NCI-H82 treated with DMSO at 0.1 percent for 48 hours (cell line): ENCODE data around the gene GOLGA5.
A peak's percentile ranks its signal among the peaks of the same experiment; 100 is the strongest.
"Not testable (repeated sequence)": the region's sequence is repeated elsewhere in the genome, so short reads cannot be mapped to it uniquely, and the experiment has no call there.

Experiments used
- DNase-seq: peaks from one replicate; lab custom pipeline; 2025; ENCODE audit not compliant: unreplicated experiment; lab: John Stamatoyannopoulos, UW

The GOLGA5 gene

DNA sequence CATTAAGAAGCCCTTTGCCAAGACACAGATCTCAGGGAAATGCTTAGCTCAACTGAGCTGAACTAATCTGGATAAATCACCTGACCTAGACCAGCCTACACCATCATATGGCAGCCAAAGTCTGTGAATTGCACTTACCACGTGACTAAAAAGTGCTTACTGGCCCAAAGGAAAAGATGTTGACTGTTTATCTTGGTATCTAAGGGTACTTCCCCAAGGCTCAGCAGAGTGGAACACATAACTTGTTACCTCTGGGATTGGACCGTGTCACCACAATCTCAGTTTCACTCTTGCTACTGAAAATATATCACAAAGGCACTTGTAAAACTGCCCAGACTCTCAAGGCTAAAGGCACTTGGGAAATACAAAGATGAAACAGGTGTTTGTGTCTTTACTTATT lies 18.8 kb upstream of the GOLGA5 start:
- not testable (repeated sequence) for DNase-seq

- peak; percentile 8 for DNase-seq
Measured at GRCh38 chr14:92778868-92779565, 15.1 kb upstream of the GOLGA5 start.

DNA sequence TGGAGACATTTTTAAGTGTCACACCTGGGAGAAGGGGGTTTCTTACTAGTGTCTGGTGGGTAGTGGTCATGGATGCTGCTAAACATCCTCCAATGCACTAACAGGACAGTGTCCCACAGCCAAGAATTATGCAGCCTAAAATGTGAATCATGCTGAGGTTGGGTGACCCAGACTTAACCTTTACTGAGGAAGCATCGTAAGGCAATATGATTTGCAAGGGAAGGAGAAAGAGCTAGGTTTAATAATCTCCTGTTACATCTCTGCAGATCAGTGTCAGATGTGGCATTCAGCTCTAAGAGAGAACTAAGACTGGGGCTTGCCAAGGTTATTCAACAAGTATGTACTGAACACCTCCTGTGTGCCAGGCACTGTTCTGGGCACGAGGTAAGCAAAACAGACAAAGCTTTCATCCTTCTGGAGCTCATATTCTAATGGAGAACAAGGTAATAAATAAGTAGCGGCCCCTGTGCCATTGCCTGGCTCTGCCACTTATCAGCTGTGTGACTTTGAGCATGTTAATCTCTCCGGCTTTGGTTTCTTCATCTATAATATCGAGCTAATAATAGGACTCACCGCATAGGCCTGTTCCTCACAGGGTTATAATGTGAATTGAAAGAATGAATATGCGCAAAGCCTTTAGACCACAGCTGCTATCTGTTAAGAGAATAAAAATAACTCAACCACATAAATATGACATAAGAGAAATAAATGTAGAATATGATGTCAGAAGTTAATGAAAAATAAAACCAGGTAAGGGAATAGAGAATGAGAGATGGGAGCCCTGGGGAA lies 13.5 kb upstream of the GOLGA5 start:
- DNase-seq: no peak

GRCh38 chr14:92781350-92781749 lies 12.8 kb upstream of the GOLGA5 start:
- no peak for DNase-seq

DNA sequence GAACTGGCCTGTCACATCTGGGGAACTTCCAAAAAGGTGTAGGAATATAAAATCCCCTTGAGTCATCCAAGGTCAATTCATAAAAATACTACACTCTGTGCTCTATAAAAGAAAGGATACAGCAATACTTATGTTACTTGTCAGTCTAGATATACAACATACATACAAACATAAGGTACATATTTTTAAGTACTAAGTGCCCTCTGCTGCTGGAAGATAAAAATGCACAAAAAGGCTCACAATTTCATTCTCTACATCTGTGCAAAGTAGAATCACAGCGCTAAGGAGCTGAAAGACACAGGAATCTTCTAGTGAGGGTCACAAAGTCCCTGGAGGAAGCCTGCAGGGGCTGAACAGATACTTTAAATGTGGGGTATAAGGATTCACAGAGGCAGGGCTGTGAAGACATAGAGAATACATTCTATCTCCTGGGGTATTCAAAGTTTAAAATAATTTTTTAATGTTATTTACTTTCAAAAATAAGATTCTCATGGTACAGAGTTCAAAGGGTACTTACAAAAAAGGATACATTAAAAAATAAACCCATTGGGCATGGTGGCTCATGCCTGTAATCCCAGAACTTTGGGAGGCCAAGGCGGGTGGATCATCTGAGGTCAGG lies 10.2 kb upstream of the GOLGA5 start:
- peak; percentile 76 for DNase-seq

GRCh38 chr14:92785667-92786426 lies 8.3 kb upstream of the GOLGA5 start:
- DNase-seq: no peak

GRCh38 chr14:92786427-92786756 lies 7.7 kb upstream of the GOLGA5 start:
- no peak for DNase-seq

- DNase-seq: no peak
Measured at GRCh38 chr14:92787554-92787953, 6.6 kb upstream of the GOLGA5 start.

GRCh38 chr14:92789457-92790089 lies 4.5 kb upstream of the GOLGA5 start:
- DNase-seq: no peak

- no peak for DNase-seq
Measured at GRCh38 chr14:92792885-92793284, 1.2 kb upstream of the GOLGA5 start.

GRCh38 chr14:92794547-92794941 lies 439 bp downstream of the GOLGA5 start:
- no peak for DNase-seq

GRCh38 chr14:92794961-92795360 lies 856 bp downstream of the GOLGA5 start:
- no peak for DNase-seq

GRCh38 chr14:92797935-92798653 lies 4.0 kb downstream of the GOLGA5 start:
- DNase-seq: no peak

DNA sequence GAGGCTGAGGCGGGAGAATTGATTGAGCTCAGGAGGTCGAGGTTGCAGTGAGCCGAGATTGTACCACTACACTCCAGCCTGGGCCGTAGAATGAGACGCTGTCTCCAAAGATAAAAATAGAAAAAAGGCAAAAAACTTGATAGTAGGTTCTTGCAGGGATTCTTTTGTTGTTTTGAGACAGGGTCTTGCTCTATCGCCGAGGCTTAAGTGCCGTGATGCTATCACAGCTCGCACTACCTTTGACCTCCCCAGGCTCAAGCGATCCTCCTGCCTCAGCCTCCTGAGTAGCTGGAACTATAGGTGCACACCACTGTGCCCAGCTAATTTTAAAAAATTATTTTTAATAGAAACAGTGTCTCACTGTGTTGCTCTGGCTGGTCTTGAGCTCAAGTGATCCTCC lies 4.7 kb downstream of the GOLGA5 start:
- DNase-seq: no peak

- DNase-seq: no peak
Measured at GRCh38 chr14:92800012-92800411, 5.9 kb downstream of the GOLGA5 start.

GRCh38 chr14:92800525-92800924 lies 6.4 kb downstream of the GOLGA5 start:
- no peak for DNase-seq

- no peak for DNase-seq
Measured at GRCh38 chr14:92801917-92802316, 7.8 kb downstream of the GOLGA5 start.

- no peak for DNase-seq
Measured at GRCh38 chr14:92802678-92803077, 8.6 kb downstream of the GOLGA5 start.

DNA sequence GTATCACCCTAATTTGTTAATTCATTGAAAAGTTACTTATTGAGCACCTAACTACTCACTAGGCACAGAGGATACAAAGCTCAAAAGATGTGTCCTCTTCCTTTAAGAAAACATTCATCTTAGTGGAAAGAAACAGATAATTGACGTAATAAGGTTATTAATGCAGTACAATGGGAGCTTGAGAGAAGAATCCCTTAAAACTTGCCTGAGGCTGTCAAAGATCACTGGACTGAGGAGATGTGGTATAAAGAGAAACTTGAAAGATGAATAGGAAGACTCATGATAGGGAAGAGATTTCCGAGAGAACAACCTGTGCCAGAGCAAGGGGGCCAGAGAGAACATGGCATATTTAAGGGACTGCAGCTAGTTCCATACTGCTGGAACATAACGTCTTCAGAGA lies 19.1 kb downstream of the GOLGA5 start:
- no peak for DNase-seq

DNA sequence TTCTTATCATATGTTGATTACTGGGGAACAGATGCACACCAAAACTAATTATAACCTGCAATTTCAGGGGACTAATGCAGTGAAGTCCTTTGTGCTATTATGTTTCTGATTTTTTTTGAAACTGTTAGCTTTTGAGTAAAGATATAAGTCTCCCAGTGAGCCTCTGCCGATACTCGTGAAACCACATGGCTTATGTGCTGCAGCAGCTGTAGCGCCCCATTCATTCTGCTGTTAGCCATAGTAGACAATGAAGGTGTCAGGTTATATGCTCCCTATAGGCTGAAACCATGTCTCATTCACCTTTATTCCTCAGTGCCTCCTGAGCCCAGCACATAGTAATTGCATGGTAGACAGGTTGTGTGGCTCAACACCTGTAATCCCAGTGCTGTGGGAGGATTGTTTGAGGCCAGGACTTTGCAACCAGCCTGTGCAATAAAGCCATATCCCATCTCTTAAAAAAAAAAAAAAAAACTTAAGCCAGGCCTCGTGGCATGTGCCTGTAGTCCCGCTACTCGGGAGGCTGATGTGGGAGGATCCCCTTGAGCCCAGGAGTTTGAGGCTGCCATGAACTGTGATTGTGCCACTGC lies 25.0 kb downstream of the GOLGA5 start:
- no peak for DNase-seq
